WTC11 (cell line): ENCODE results near the gene PRCC. TPM values are rescaled to one million over a fixed set of nuclear protein-coding genes. Genes with fewer than 3 reads are reported as not detected.

Experiments
- ATAC-seq: fragments of 200-7000 bp; cut with Tn5 transposase; 2 replicates; pipeline ENCODE4 v1.10.0; 2021; ENCODE audit warnings: mild to moderate bottlenecking, moderate library complexity
- CTCF ChIA-PET: fragments of 300-600 bp; sonication (Branson Sonifier 250); formaldehyde crosslinking; loops from one replicate; lab custom pipeline; 2021; ENCODE audit warnings: antibody characterized with exemption; lab: Charles Lee
- POLR2A ChIA-PET: fragments of 350-600 bp; sonication (Branson Sonifier 250); formaldehyde crosslinking; loops from one replicate; lab custom pipeline; 2021; ENCODE audit warnings: antibody characterized with exemption; lab: Charles Lee
- DNase-seq: peaks from one replicate; pipeline ENCODE4 v3.0.0; 2021; ENCODE audit warnings: low spot score
- H3K27ac Mint-ChIP-seq: 2 replicates; pipeline ENCODE4 v1.8.0; 2021; ENCODE audit warnings: mixed read lengths
- H3K27me3 Mint-ChIP-seq: 2 replicates; pipeline ENCODE4 v1.8.0; 2021; ENCODE audit warnings: low read depth, mild to moderate bottlenecking, moderate library complexity, mixed read lengths
- H3K36me3 Mint-ChIP-seq: 2 replicates; pipeline ENCODE4 v1.8.0; 2021; ENCODE audit warnings: mixed read lengths
- H3K4me1 Mint-ChIP-seq: 2 replicates; pipeline ENCODE4 v1.8.0; 2022; ENCODE audit warnings: mixed read lengths
- H3K4me3 Mint-ChIP-seq: 2 replicates; pipeline ENCODE4 v1.8.0; 2021; ENCODE audit warnings: mild to moderate bottlenecking, moderate library complexity, mixed read lengths
- H3K9me3 Mint-ChIP-seq: 2 replicates; pipeline ENCODE4 v1.8.0; 2021; ENCODE audit warnings: mixed read lengths
- ATF3 ChIP-seq: sonication (generic); formaldehyde crosslinking; conservative IDR thresholded peaks from 2 replicates; pipeline ENCODE4 v1.8.1; 2022; ENCODE audit warnings: mild to moderate bottlenecking, missing genetic modification reagents
- E2F4 ChIP-seq: sonication (generic); formaldehyde crosslinking; IDR thresholded peaks from 2 replicates; pipeline ENCODE4 v1.8.1; 2022; ENCODE audit warnings: low read depth, mild to moderate bottlenecking, moderate library complexity, missing genetic modification reagents, borderline replicate concordance
- ERG ChIP-seq: fragments of 250-450 bp; sonication (Bioruptor Pico); IDR thresholded peaks from 2 replicates; pipeline ENCODE4 v1.8.0; 2021; ENCODE audit warnings: mild to moderate bottlenecking
- ESRRA ChIP-seq: sonication (generic); formaldehyde crosslinking; IDR thresholded peaks from 2 replicates; pipeline ENCODE4 v1.8.1; 2022; ENCODE audit warnings: mild to moderate bottlenecking, missing genetic modification reagents, borderline replicate concordance
- FOXJ3 ChIP-seq: sonication (generic); formaldehyde crosslinking; IDR thresholded peaks from 2 replicates; pipeline ENCODE4 v1.9.0; 2021; ENCODE audit warnings: missing genetic modification reagents, mild to moderate bottlenecking, borderline replicate concordance
- GABPB1 ChIP-seq: sonication (generic); formaldehyde crosslinking; IDR thresholded peaks from 2 replicates; pipeline ENCODE4 v1.8.1; 2023; ENCODE audit warnings: mild to moderate bottlenecking, missing genetic modification reagents
- GRHL2 ChIP-seq: fragments of 250-450 bp; sonication (Bioruptor Pico); IDR thresholded peaks from 2 replicates; pipeline ENCODE4 v1.8.0; 2022; ENCODE audit warnings: mild to moderate bottlenecking, moderate library complexity; ENCODE audit not compliant: insufficient replicate concordance, severe bottlenecking
- KAT7 ChIP-seq: sonication (generic); formaldehyde crosslinking; IDR thresholded peaks from 2 replicates; pipeline ENCODE4 v1.8.1; 2023; ENCODE audit warnings: missing genetic modification reagents, mild to moderate bottlenecking, borderline replicate concordance
- NFE2L1 ChIP-seq: sonication (generic); formaldehyde crosslinking; IDR thresholded peaks from 2 replicates; pipeline ENCODE4 v1.8.1; 2023; ENCODE audit warnings: missing genetic modification reagents
- NFYB ChIP-seq: sonication (generic); formaldehyde crosslinking; conservative IDR thresholded peaks from 2 replicates; pipeline ENCODE4 v1.8.0; 2022; ENCODE audit warnings: low read depth, missing genetic modification reagents
- NR2C2 ChIP-seq: sonication (generic); formaldehyde crosslinking; IDR thresholded peaks from 2 replicates; pipeline ENCODE4 v1.8.0; 2022; ENCODE audit warnings: mild to moderate bottlenecking, missing genetic modification reagents
- PRRX2 ChIP-seq: fragments of 250-450 bp; sonication (Bioruptor Pico); IDR thresholded peaks from 2 replicates; pipeline ENCODE4 v1.8.0; 2021; ENCODE audit warnings: mild to moderate bottlenecking
- SMAD4 ChIP-seq: sonication (generic); formaldehyde crosslinking; IDR thresholded peaks from 2 replicates; pipeline ENCODE4 v1.8.0; 2022; ENCODE audit warnings: mild to moderate bottlenecking, missing genetic modification reagents
- USF2 ChIP-seq: sonication (generic); formaldehyde crosslinking; IDR thresholded peaks from 2 replicates; pipeline ENCODE4 v1.8.1; 2023; ENCODE audit warnings: mild to moderate bottlenecking, missing genetic modification reagents, moderate library complexity
- ZNF138 ChIP-seq: sonication (generic); formaldehyde crosslinking; conservative IDR thresholded peaks from 2 replicates; pipeline ENCODE4 v1.8.1; 2022; ENCODE audit warnings: mild to moderate bottlenecking, moderate library complexity, missing genetic modification reagents
- ZNF219 ChIP-seq: sonication (generic); formaldehyde crosslinking; IDR thresholded peaks from 2 replicates; pipeline ENCODE4 v1.8.0; 2023; ENCODE audit warnings: missing genetic modification reagents, mild to moderate bottlenecking, borderline replicate concordance
- ZNF317 ChIP-seq: sonication (generic); formaldehyde crosslinking; IDR thresholded peaks from 2 replicates; pipeline ENCODE4 v1.8.1; 2023; ENCODE audit warnings: low read depth, mild to moderate bottlenecking, moderate library complexity, missing genetic modification reagents, borderline replicate concordance
- ZNF416 ChIP-seq: fragments of 250-450 bp; sonication (Bioruptor Pico); IDR thresholded peaks from 2 replicates; pipeline ENCODE4 v1.9.0; 2021; ENCODE audit warnings: mild to moderate bottlenecking, inconsistent platforms
- ZNF423 ChIP-seq: fragments of 250-450 bp; sonication (Bioruptor Pico); IDR thresholded peaks from 2 replicates; pipeline ENCODE4 v2.1.2; 2022; ENCODE audit warnings: mild to moderate bottlenecking, moderate library complexity
- total RNA-seq: library from RNA; stranded (reverse); gene quantifications from 3 replicates; pipeline ENCODE4 v1.2.3, GENCODE V29; 2021
- TF ChIP-seq, protein P1 (sequence below): sonication (generic); formaldehyde crosslinking; IDR thresholded peaks from 2 replicates; pipeline ENCODE4 v1.8.0; 2023; ENCODE audit warnings: missing genetic modification reagents
- TF ChIP-seq, protein P2 (sequence below): sonication (generic); formaldehyde crosslinking; IDR thresholded peaks from 2 replicates; pipeline ENCODE4 v1.8.1; 2023; ENCODE audit warnings: mild to moderate bottlenecking, missing genetic modification reagents

Gene PRCC
- total RNA-seq, 1 experiment from 2014 or later: 97.4 TPM

- TF ChIP-seq FOXJ3 (no peak), USF2 (CRISPR knock-in tag) (no peak), ERG (CRISPR knock-in tag) (no peak)
These were observed 16.5 kb upstream of the PRCC start (continued) for GRCh38 chr1:156750711-156751450.

GRCh38 chr1:156751451-156751756, 15.9 kb upstream of the PRCC start, which contains the start of gene HDGF:
TSS of gene HDGF (minus strand) at chr1:156751675. CDS start at chr1:156751429, 246 bp downstream.
- no peaks in the 10 kb centered on the region; the same call in 1 of the 2 replicates for H3K27me3 Mint-ChIP-seq
- no peaks in the 10 kb centered on the region for H3K9me3 Mint-ChIP-seq
- H3K4me1 Mint-ChIP-seq: peaks cover 45% of the 10 kb centered on the region
- DNase-seq: no peak
- H3K4me3 Mint-ChIP-seq: peak within 1 kb of the TSS; percentile 96
- POLR2A ChIA-PET: interaction anchor here (0.7 to 2.3 kb wide), 13 partner anchors 9 to 141 kb away, joined by 3 to 36 read pairs (median 7); partner anchors contain the start of genes CRABP2, ISG20L2, METTL25B and MRPL24
- H3K36me3 Mint-ChIP-seq: no peaks in the 10 kb centered on the region
- peak within 1 kb of the TSS; percentile 97 for H3K27ac Mint-ChIP-seq
- no peak for TF ChIP-seq E2F4 (CRISPR knock-in tag)
- 0 out of 2 replicates have a peak, but pooled peaks have one; percentile 6 for TF ChIP-seq ESRRA (CRISPR knock-in tag)
- CTCF ChIA-PET: interaction anchor here (0.5 to 4.6 kb wide), 19 partner anchors 9 to 173 kb away, joined by 3 to 43 read pairs (median 4); partner anchors contain the start of genes CRABP2, ISG20L2, METTL25B and MRPL24
- no peak for ATAC-seq

DNA sequence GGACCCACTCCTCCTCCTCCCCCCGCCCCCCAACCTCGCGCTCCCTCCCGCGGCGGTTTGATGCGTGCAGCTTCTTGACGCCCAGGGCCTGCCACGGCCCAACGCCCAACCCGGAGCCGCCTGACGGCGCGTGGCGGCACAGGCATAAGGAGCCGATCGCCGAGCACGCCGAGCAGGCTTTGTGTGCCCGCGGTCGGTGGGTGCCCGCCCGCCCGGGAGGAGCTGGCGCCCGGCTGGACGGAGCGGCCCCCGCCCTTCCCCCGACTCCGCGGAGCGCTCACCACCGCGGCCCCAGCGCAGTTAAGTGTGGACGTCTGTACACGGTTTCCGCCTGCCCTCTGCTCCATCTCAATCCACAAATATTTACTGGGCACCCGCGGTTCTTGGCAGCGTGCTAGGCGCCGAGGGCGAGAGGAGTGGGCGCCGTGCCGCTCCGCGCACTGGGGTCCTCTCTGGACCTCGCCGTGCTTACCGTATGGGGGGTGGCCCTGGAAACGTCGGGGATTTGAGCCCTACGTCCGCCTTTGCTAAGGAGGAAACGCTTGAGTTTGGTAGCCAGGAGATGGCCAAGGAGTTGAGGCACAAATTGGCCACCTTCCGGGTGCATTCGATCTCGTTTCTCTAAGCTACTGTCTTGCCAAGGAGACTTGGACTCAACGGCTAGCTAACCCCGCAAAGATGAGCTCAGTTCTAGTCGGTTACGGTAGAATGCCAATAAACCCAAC, 15.4 kb upstream of the PRCC start:
- Mint-ChIP-seq H3K4me1 (peaks cover 43% of the 10 kb centered on the region), H3K27me3 (no peaks in the 10 kb centered on the region), H3K9me3 (no peaks in the 10 kb centered on the region), H3K36me3 (no peaks in the 10 kb centered on the region), H3K4me3 (peak overlapping the region; percentile 96), H3K27ac (peak overlapping the region; percentile 97)
- ChIA-PET POLR2A (interaction anchor here (0.5 to 2.3 kb wide), 16 partner anchors 9 to 176 kb away, joined by 3 to 36 read pairs (median 5); partner anchors contain the start of genes CRABP2, ISG20L2, METTL25B and MRPL24), CTCF (interaction anchor here (0.5 to 4.6 kb wide), 25 partner anchors 9 to 176 kb away, joined by 3 to 43 read pairs (median 4); partner anchors contain the start of genes BCAN, CRABP2, ISG20L2 and METTL25B)
- ATAC-seq (peak; percentile 67), DNase-seq (peak; percentile 97)
- TF ChIP-seq GABPB1 (CRISPR knock-in tag): peak; percentile 43; the same call in 1 of the 2 replicates
- no peak for TF ChIP-seq KAT7 (CRISPR knock-in tag)
- TF ChIP-seq PRRX2 (CRISPR knock-in tag): no peak
- peak; percentile 74; the same call in 1 of the 2 replicates for TF ChIP-seq ZNF219 (CRISPR knock-in tag)
- TF ChIP-seq ZNF416 (CRISPR knock-in tag): no peak
- no peak for TF ChIP-seq SMAD4 (CRISPR knock-in tag)
- no peak for TF ChIP-seq E2F4 (CRISPR knock-in tag)
- no peak for TF ChIP-seq ERG (CRISPR knock-in tag)
- no peak for TF ChIP-seq ATF3 (CRISPR knock-in tag)
- TF ChIP-seq NR2C2 (CRISPR knock-in tag): no peak
- no peak; the same call in 1 of the 2 replicates for TF ChIP-seq ZNF423
- TF ChIP-seq ZNF317 (CRISPR knock-in tag): 0 out of 2 replicates have a peak, but pooled peaks have one; percentile 30
- no peak; the same call in 1 of the 2 replicates for TF ChIP-seq NFE2L1 (CRISPR knock-in tag)
- no peak for TF ChIP-seq ZNF138 (CRISPR knock-in tag)
- TF ChIP-seq, protein P1, sequence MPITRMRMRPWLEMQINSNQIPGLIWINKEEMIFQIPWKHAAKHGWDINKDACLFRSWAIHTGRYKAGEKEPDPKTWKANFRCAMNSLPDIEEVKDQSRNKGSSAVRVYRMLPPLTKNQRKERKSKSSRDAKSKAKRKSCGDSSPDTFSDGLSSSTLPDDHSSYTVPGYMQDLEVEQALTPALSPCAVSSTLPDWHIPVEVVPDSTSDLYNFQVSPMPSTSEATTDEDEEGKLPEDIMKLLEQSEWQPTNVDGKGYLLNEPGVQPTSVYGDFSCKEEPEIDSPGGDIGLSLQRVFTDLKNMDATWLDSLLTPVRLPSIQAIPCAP (CRISPR knock-in tag): no peak; the same call in none of the 2 replicates
- no peak for TF ChIP-seq GRHL2 (CRISPR knock-in tag)
- TF ChIP-seq NFYB (CRISPR knock-in tag): peak; percentile 78
- TF ChIP-seq, protein P2, sequence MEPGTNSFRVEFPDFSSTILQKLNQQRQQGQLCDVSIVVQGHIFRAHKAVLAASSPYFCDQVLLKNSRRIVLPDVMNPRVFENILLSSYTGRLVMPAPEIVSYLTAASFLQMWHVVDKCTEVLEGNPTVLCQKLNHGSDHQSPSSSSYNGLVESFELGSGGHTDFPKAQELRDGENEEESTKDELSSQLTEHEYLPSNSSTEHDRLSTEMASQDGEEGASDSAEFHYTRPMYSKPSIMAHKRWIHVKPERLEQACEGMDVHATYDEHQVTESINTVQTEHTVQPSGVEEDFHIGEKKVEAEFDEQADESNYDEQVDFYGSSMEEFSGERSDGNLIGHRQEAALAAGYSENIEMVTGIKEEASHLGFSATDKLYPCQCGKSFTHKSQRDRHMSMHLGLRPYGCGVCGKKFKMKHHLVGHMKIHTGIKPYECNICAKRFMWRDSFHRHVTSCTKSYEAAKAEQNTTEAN (CRISPR knock-in tag): peak; percentile 68; the same call in 1 of the 2 replicates
